Breast epithelium (tissue), 3 donors: ENCODE data around the gene ZC3H7B.

Source experiments
- CTCF ChIP-seq, 3 donors: fragments of 450-650 bp; IDR thresholded peaks; one replicate each; pipeline ENCODE4 v1.5.1; 2016 to 2017; ENCODE audit warnings: antibody characterized with exemption in 3 of 3, mild to moderate bottlenecking in 3 of 3, moderate library complexity in 3 of 3
- POLR2A ChIP-seq: fragments of 450-650 bp; IDR thresholded peaks from one replicate; pipeline ENCODE4 v1.6.1; 2016; ENCODE audit warnings: antibody characterized with exemption, mild to moderate bottlenecking, moderate library complexity
- POLR2AphosphoS5 ChIP-seq, 3 donors: sonication (generic); formaldehyde crosslinking; IDR thresholded peaks; one replicate each; pipeline ENCODE4 v1.6.1; 2017; ENCODE audit warnings: antibody characterized with exemption in 3 of 3

GRCh38 chr22:41355895-41356294 is 54.6 kb downstream of the ZC3H7B start:
- TF ChIP-seq CTCF (IDR thresholded peaks at IDR 0.05) (no peak), POLR2A (no peak), POLR2AphosphoS5 (IDR thresholded peaks at IDR 0.05) (no peak)
